Activated CD8-positive, alpha-beta memory T cell treated with anti-CD3 and anti-CD28 coated beads, Interleukin-2, amount 10 ng/mL, durations not matched to agents 7 days and 5 days (primary cell): Measurements from ENCODE around the gene ZC3H4. TPM values are rescaled to one million over a fixed set of nuclear protein-coding genes. Genes with fewer than 3 reads are reported as not detected.

Experiments
- ATAC-seq: fragments of 150-1000 bp; cut with Tn5 transposase; one replicate; pipeline ENCODE4 v1.10.0; 2021; ENCODE audit warnings: moderate library complexity
- CTCF ChIA-PET: fragments of 350-600 bp; sonication (Branson Sonifier 250); formaldehyde crosslinking; loops from one replicate; lab custom pipeline; 2021; ENCODE audit warnings: antibody characterized with exemption; lab: Charles Lee
- DNase-seq: peaks from one replicate; pipeline ENCODE4 v3.0.0-alpha.2; 2020
- H3K27ac Mint-ChIP-seq: one replicate; pipeline ENCODE4 v1.8.0; 2021; ENCODE audit warnings: mild to moderate bottlenecking, mixed read lengths
- H3K27me3 Mint-ChIP-seq: one replicate; pipeline ENCODE4 v1.8.0; 2021; ENCODE audit warnings: mixed read lengths
- H3K36me3 Mint-ChIP-seq: one replicate; pipeline ENCODE4 v1.8.0; 2021; ENCODE audit warnings: mild to moderate bottlenecking, mixed read lengths
- H3K4me1 Mint-ChIP-seq: one replicate; pipeline ENCODE4 v1.8.0; 2021; ENCODE audit warnings: mixed read lengths
- H3K4me3 Mint-ChIP-seq: one replicate; pipeline ENCODE4 v1.8.0; 2021; ENCODE audit warnings: mild to moderate bottlenecking, moderate library complexity, mixed read lengths
- H3K9me3 Mint-ChIP-seq: one replicate; pipeline ENCODE4 v1.8.0; 2022; ENCODE audit warnings: low read depth, mixed read lengths
- total RNA-seq, 2 experiments: library from RNA; stranded (reverse); gene quantifications; one replicate each; pipeline ENCODE4 v1.2.3, GENCODE V29; 2021

The ZC3H4 gene
- total RNA-seq = 100 to 1,000 TPM in 1 of 2 experiments, 10 to 100 TPM in 1; 98.9 to 114 TPM

DNA sequence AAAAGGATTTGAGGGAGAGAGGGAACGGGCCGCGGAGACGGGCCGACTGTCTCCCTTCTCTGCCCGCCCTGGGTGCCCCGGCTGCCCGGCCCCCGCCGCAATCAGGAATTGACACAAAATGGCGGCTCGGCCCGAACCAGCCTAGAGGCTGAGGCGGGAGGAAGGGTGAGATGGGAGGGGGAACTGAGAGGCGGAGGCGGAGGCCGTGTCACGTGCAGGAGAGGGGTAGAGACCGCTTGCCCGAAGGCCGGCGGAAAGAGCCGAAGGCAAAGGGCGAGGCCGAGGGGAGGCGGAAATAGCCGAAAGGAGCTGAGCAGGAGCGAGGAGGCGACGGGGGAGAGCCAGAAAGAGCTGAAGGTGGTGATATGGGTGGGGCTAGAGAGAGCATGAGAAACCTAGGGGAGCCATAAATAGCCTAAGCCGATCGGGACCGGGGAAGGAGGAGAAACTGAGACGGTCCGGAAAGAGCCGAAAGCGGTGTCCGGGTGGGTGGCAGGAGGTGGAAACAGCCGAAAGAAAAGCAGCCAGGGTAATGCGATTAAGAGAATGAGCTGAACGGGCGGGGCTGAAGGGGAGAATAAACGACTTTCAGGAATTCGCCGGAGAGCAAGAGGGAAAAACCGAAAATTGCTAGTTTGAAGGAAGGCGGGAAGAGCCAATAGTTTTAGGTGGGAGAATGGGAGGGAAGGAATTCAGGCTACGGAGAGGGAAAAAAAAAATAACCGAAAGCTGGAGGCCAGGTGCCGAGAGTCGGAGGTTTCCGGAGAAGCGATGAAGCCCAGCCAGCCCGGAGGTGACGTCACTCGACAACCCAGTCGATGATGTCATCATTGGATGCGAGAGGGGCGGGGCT, at the start of gene ZC3H4:
Gene ZC3H4 (minus strand): TSS at position 780 of the 853 bp plus-strand sequence. CDS start 1,192 bp downstream, outside the sequence.
- CTCF ChIA-PET = interaction anchor here (0.8 to 2.7 kb wide), 20 partner anchors 10 to 360 kb away, joined by 3 to 20 read pairs (median 4); partner anchors contain the start of gene SAE1
- Mint-ChIP-seq H3K4me1 (peaks cover 24% of the 10 kb centered on the region), H3K4me3 (peak within 1 kb of the TSS; percentile 95)

DNA sequence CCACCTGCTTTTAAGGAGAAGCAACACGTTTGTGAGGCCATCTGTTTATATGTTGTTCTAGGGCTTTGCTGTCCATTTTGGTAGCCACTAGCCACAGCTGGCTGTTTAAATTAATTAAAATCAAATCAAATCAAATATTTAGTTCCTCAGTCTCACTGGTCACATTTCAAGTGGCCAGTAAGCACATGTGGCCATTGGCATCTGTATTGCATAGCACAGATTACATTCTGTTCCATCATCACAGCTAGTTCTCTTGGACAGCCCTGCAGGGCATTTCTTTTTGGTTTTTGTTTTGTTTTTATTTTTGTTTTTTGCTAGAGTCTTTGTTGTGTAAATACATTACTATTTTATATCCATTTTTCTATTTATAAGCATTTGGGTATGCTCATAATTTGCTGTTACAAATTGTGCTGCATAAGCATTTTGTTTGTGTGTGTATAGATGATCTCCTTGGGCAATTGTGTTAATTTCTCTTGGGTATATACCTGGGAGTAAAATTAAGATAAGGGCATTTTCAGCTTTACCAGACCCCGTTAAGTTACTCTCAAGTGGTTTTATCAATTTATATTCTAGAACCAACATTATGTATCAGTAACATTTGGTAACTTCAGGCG, 48.4 kb upstream of the ZC3H4 start:
- no peak for DNase-seq
- H3K4me3 Mint-ChIP-seq = no peak overlapping the region
- no peaks in the 10 kb centered on the region for H3K9me3 Mint-ChIP-seq
- peaks cover 41% of the 10 kb centered on the region for H3K36me3 Mint-ChIP-seq
- peaks cover 30% of the 10 kb centered on the region for H3K4me1 Mint-ChIP-seq
- no peaks in the 10 kb centered on the region for H3K27me3 Mint-ChIP-seq
- ATAC-seq = no peak
- no peak overlapping the region for H3K27ac Mint-ChIP-seq
- CTCF ChIA-PET = interaction anchor here (0.6 to 1.7 kb wide), 6 partner anchors 25 to 171 kb away, joined by 3 to 7 read pairs (median 4); no protein-coding TSS in a partner anchor

More for the DNA sequence above, at the start of gene ZC3H4:
- Mint-ChIP-seq H3K27me3 (no peaks in the 10 kb centered on the region), H3K27ac (peak within 1 kb of the TSS; percentile 100), H3K9me3 (no peaks in the 10 kb centered on the region), H3K36me3 (peaks cover 25% of the 10 kb centered on the region)
- ATAC-seq (peak; percentile 86), DNase-seq (peak; percentile 100)

DNA sequence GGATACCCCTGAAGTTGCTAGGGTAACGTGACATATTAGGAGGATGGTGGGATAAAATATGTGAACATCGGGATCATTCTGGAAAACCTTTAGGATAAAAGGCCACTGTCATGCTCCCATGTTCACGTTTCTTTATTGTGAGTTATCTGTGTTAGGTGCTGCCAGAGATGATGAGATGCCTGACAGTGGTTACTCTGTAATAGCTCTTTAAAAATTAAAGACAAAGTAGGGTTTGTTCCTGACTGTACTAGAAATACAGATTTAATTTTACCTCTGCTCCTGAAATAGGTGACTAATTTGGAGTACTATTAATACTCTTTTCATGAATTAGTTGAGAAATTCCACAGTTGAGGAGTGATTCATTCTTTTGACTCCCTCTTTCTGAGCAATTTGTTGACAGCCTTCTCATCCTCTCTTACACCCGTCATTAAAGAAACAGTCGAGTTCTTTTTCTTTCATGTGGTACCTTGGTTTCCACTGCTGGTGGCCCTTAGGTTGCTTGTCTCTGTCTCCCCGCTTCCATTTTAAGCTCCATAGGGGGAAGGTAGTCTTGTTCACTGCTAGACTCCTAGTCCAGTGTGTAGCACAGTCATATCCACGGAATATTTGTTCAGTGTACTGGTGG, 45.4 kb upstream of the ZC3H4 start:
- DNase-seq (no peak), ATAC-seq (peak; percentile 52)
- H3K4me3 Mint-ChIP-seq = no peak overlapping the region
- H3K27me3 Mint-ChIP-seq = no peaks in the 10 kb centered on the region
- H3K27ac Mint-ChIP-seq = peak overlapping the region; percentile 73
- H3K4me1 Mint-ChIP-seq = peaks cover 44% of the 10 kb centered on the region
- peaks cover 49% of the 10 kb centered on the region for H3K36me3 Mint-ChIP-seq
- CTCF ChIA-PET = interaction anchor here (0.6 to 4.8 kb wide), 11 partner anchors 9 to 190 kb away, joined by 3 to 32 read pairs (median 10); no protein-coding TSS in a partner anchor
- no peaks in the 10 kb centered on the region for H3K9me3 Mint-ChIP-seq

DNA sequence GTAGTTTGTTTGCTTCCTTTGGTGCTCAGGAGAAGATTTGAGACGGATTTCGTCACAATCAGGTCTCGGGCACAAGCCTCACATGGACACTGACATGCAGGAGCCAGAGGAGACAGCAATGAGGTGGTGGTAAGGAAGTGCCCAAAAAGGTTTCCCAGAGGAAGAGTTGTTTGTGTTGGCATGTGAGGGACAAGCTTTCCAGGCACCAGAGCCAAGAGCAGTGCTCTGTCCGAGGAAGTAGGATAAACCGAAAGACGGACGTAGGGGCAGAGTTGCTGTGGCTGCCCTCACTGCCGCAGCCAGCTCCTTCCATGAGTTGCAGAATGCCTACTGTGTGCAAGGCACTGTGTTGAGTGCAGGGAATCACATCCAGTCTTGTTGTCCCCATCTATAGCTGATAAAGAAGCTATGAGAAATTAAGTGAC, 44.8 kb upstream of the ZC3H4 start:
- Mint-ChIP-seq H3K27ac (peak overlapping the region; percentile 73), H3K4me3 (no peak overlapping the region), H3K27me3 (no peaks in the 10 kb centered on the region), H3K4me1 (peaks cover 44% of the 10 kb centered on the region), H3K9me3 (no peaks in the 10 kb centered on the region), H3K36me3 (peaks cover 49% of the 10 kb centered on the region)
- DNase-seq (no peak), ATAC-seq (no peak)
- CTCF ChIA-PET = interaction anchor here (0.9 to 4.8 kb wide), 11 partner anchors 9 to 190 kb away, joined by 3 to 32 read pairs (median 10); no protein-coding TSS in a partner anchor

DNA sequence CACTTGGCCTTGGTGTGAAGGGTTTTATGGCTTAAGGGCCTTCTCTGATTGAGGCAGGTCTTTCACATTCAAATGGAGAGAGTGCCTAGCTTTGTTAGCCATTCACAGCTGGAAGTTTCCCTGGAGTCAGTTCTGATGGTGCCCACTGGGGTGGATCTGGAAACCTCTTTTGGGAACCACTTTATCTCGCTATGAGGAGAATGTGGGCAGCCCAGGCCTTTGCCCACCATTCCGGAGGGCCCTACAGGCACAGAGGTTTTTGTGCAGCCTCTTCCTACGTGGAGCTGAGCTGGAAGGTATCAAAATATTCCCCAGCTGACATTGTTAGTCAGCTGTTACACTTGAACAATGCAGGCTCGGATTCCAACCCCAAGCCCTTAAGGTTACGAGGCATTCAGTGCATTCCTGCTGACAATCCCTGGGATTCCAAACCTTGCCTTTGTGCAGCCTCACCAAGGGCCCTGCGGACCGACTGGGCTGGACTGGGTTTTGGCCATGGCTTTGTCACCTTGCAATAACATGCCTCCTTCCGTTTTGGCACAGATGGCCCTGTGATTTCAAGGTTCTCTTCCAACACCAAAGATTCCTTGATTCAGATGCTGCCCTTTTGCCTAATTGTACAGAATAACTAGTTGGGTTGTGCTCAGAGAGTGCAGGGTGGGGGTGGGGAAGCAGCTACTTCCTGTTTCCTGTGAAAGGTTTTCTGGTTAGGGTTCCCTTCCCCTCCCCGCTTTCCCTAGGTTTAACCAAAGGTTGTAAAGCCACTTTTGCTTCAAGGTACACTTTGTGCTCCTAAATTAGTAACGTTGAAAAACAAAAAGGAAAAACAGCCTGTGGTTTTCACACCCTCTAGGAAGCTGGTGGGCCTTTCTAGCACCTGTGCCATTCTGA, 44.1 kb upstream of the ZC3H4 start:
- no peaks in the 10 kb centered on the region for H3K27me3 Mint-ChIP-seq
- DNase-seq (peak; percentile 51), ATAC-seq (peak; percentile 46)
- peaks cover 55% of the 10 kb centered on the region for H3K36me3 Mint-ChIP-seq
- H3K4me3 Mint-ChIP-seq = peak overlapping the region; percentile 10
- peak overlapping the region; percentile 73 for H3K27ac Mint-ChIP-seq
- H3K4me1 Mint-ChIP-seq = peaks cover 44% of the 10 kb centered on the region
- no peaks in the 10 kb centered on the region for H3K9me3 Mint-ChIP-seq
- CTCF ChIA-PET = interaction anchor here (0.8 to 4.8 kb wide), 24 partner anchors 8 to 191 kb away, joined by 3 to 32 read pairs (median 5); partner anchors contain the start of genes CCDC9 and SAE1

DNA sequence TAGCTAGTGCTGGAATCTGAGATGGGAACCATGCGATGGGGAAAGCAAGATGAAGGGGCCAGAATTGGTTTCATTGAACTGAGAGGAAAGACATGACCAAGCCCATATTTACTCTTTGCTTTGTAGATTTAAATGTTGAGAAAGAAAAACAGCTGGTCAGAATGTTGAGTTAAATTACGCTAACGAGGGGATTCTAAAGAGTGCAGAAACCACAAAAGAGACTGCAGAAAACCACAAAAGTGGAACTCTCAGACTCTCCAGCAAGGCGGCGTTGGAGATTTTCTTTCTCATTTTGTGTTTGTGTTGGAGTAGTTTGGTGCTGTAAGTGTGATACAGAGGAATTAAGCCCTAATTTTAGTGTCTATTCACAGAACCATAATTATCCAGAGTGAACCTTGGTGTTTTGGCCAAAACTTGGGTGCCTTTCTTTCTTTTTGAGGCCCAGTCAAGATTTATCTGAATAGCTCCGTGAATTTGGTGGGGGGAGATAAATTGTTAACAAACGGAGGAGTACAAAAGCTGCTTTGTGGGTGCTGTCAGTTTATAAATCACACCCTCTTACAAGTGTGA, 43.4 kb upstream of the ZC3H4 start:
- H3K27ac Mint-ChIP-seq = peak overlapping the region; percentile 73
- CTCF ChIA-PET = interaction anchor here (0.8 to 4.8 kb wide), 18 partner anchors 7 to 144 kb away, joined by 3 to 32 read pairs (median 6); partner anchors contain the start of genes CCDC9 and SAE1
- no peaks in the 10 kb centered on the region for H3K27me3 Mint-ChIP-seq
- H3K9me3 Mint-ChIP-seq = no peaks in the 10 kb centered on the region
- no peak overlapping the region for H3K4me3 Mint-ChIP-seq
- peak; percentile 38 for ATAC-seq
- DNase-seq = peak; percentile 42
- H3K4me1 Mint-ChIP-seq = peaks cover 44% of the 10 kb centered on the region
- H3K36me3 Mint-ChIP-seq = peaks cover 61% of the 10 kb centered on the region

DNA sequence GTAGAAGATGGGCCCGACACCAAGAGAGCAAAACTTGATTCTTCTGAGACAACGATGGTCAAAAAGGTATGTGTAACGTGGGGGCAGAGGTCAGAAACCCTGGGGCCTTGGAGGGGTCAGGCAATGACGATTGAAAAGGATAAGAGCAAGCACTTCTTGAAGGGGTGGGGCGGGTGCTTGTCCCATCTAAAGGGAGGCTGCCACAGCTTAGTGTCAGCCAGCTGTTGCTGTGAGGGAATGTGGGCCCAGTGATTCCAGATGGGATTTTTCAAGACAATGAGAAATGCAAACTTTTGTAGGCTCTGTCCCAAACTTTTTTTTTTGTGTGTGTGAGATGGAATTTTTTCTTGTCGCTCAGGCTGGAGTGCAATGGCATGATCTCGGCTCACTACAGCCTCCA, 41.6 kb upstream of the ZC3H4 start:
- peaks cover 42% of the 10 kb centered on the region for H3K4me1 Mint-ChIP-seq
- H3K27ac Mint-ChIP-seq = no peak overlapping the region
- ATAC-seq (no peak), DNase-seq (no peak)
- H3K36me3 Mint-ChIP-seq = peaks cover 67% of the 10 kb centered on the region
- no peaks in the 10 kb centered on the region for H3K27me3 Mint-ChIP-seq
- CTCF ChIA-PET = interaction anchor here (0.8 to 4.8 kb wide), 4 partner anchors 9 to 92 kb away, joined by 3 to 19 read pairs (median 8); no protein-coding TSS in a partner anchor
- H3K9me3 Mint-ChIP-seq = no peaks in the 10 kb centered on the region
- no peak overlapping the region for H3K4me3 Mint-ChIP-seq

DNA sequence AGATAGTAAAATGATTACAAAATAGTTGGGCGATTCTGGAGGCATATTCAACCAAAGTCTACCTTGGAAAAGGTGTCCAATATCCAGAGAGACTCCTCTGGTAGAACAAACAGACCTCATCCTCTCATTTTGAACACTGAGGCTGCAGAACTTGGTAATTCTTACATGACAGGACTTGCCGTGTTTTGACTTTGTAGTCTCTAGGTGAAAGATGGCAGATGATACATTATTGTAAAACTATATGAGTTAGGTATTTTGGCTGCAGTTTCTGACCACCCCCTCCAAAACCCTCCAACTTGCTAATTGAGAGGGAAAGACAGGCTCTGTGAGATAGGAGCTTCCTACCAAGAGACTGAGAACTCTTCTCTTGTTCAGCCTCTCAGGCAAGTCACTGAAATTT, 39.7 kb upstream of the ZC3H4 start:
- no peaks in the 10 kb centered on the region for H3K9me3 Mint-ChIP-seq
- ATAC-seq = no peak
- no peak for DNase-seq
- CTCF ChIA-PET = interaction anchor here (1.3 to 2.3 kb wide), 3 partner anchors 71 to 93 kb away, joined by 3 to 11 read pairs (median 4); no protein-coding TSS in a partner anchor
- H3K36me3 Mint-ChIP-seq = peaks cover 65% of the 10 kb centered on the region
- H3K4me3 Mint-ChIP-seq = no peak overlapping the region
- H3K4me1 Mint-ChIP-seq = peaks cover 34% of the 10 kb centered on the region
- H3K27ac Mint-ChIP-seq = no peak overlapping the region
- no peaks in the 10 kb centered on the region for H3K27me3 Mint-ChIP-seq

DNA sequence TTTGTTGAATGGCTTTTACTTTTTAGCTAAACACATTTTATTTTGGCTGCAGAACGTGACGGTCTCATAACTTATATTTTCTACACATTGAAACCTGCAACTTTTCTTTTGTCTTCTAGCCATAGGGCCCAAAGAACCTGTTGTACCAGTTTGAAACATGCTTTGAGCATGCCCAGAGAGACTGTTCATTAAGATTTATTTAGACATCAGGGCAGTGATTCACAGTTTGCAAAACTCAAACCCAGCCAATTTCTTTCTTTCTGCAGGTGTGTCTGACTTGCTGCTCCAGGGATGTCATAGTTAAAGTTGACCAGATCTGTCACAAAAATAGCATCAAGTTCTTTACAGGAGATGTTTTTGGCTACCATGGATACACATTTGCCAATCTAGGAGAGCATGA, 39.1 kb upstream of the ZC3H4 start:
- H3K27ac Mint-ChIP-seq = peak overlapping the region; percentile 42
- no peak overlapping the region for H3K4me3 Mint-ChIP-seq

DNA sequence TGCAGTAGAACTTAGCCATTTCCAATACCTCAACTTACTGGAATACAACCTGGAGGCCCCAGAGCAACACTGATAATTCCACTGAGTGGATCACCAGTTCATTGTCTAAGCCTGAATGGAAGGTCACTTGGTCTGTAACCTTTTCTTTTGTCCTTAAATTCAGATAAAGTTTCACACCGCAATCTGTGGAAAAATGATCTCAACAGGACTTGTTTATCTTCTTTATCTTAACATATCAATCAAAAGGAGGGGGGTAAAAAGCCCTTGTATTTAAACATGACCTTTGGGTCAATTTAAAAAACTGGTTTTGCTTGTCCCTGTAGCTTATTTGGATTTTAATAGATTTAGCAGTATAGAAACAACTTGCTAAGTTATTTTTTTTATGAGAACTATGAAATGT, 38.6 kb upstream of the ZC3H4 start:
- Mint-ChIP-seq H3K27me3 (no peaks in the 10 kb centered on the region), H3K27ac (no peak overlapping the region), H3K4me1 (peaks cover 25% of the 10 kb centered on the region), H3K9me3 (no peaks in the 10 kb centered on the region), H3K4me3 (no peak overlapping the region), H3K36me3 (peaks cover 63% of the 10 kb centered on the region)
- ATAC-seq (no peak), DNase-seq (no peak)
- CTCF ChIA-PET = interaction anchor here (0.7 to 2.3 kb wide), 3 partner anchors 21 to 92 kb away, joined by 3 to 11 read pairs (median 3); no protein-coding TSS in a partner anchor

More for the DNA sequence above, 39.1 kb upstream of the ZC3H4 start:
- H3K4me1 Mint-ChIP-seq = peaks cover 29% of the 10 kb centered on the region
- peaks cover 65% of the 10 kb centered on the region for H3K36me3 Mint-ChIP-seq
- CTCF ChIA-PET = interaction anchor here (0.7 to 2.3 kb wide), 3 partner anchors 21 to 92 kb away, joined by 3 to 11 read pairs (median 3); no protein-coding TSS in a partner anchor
- no peaks in the 10 kb centered on the region for H3K27me3 Mint-ChIP-seq
- ATAC-seq (no peak), DNase-seq (no peak)
- no peaks in the 10 kb centered on the region for H3K9me3 Mint-ChIP-seq

DNA sequence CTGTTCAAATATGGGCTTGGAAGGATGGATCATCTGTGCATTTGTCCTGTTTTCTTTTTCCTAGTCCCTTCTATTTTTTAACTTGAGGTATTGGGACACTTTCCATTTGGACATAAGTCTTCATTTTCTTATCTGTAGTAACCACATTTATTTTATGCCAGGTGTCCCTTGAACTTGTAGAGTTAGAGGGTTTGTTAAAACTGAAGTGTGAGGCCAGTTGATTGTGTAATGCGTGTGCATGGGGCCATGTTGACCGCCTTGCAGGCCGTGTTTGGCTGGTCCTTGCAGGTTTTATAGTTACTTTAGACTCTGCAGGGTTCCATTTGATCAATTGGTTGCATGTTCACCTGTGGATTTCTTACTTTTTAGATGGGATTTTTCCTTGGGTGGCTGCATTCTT, 38.1 kb upstream of the ZC3H4 start:
- CTCF ChIA-PET = interaction anchor here (2.3 kb wide), 1 partner anchor 93 kb away, joined by 11 read pairs; no protein-coding TSS in a partner anchor
- Mint-ChIP-seq H3K36me3 (peaks cover 61% of the 10 kb centered on the region), H3K4me3 (no peak overlapping the region), H3K27me3 (no peaks in the 10 kb centered on the region), H3K4me1 (peaks cover 23% of the 10 kb centered on the region), H3K9me3 (no peaks in the 10 kb centered on the region), H3K27ac (peak overlapping the region; percentile 6)
- ATAC-seq (no peak), DNase-seq (no peak)
